K562 (cell line): ENCODE results near the gene EPHA2. TPM values are rescaled to one million over a fixed set of nuclear protein-coding genes. Genes with fewer than 3 reads are reported as not detected.

ENCODE experiments used
- ARID2 ChIP-seq: fragments of 450-650 bp; IDR thresholded peaks from 2 replicates; pipeline ENCODE4 v1.6.1; 2017; ENCODE audit warnings: antibody characterized with exemption, mild to moderate bottlenecking
- ATF7 ChIP-seq: fragments of 450-650 bp; IDR thresholded peaks from 2 replicates; pipeline ENCODE4 v1.7.1; 2014; ENCODE audit warnings: mild to moderate bottlenecking, moderate library complexity
- CHD4 ChIP-seq: fragments of 200-600 bp; sonication (generic); IDR thresholded peaks from 3 replicates; pipeline ENCODE4 v1.6.1; 2012; ENCODE audit warnings: low read depth, mild to moderate bottlenecking, mixed read lengths, low read length, inconsistent platforms; ENCODE audit not compliant: insufficient read depth, insufficient replicate concordance, poor library complexity, severe bottlenecking
- CTBP1 ChIP-seq: fragments of 450-650 bp; IDR thresholded peaks from 2 replicates; pipeline ENCODE4 v1.6.1; 2016; ENCODE audit warnings: borderline replicate concordance
- CXXC5 ChIP-seq: fragments of 250-450 bp; sonication (Bioruptor Pico); IDR thresholded peaks from 2 replicates; pipeline ENCODE4 v1.8.0; 2022; ENCODE audit warnings: inconsistent platforms, mild to moderate bottlenecking, moderate library complexity
- ESRRA ChIP-seq: fragments of 450-650 bp; IDR thresholded peaks from 2 replicates; pipeline ENCODE4 v1.6.1; 2014; ENCODE audit warnings: low read depth, mild to moderate bottlenecking, moderate library complexity, borderline replicate concordance
- FIP1L1 ChIP-seq: fragments of 200-400 bp; formaldehyde crosslinking; IDR thresholded peaks from 2 replicates; pipeline ENCODE4 v1.6.1; 2018; ENCODE audit warnings: mild to moderate bottlenecking, low read depth, low read length; ENCODE audit not compliant: poor library complexity, severe bottlenecking
- FOXK2 ChIP-seq, 2 experiments: fragments of 450-650 bp; IDR thresholded peaks in 1 of 2; conservative IDR thresholded peaks in 1 of 2; 2 replicates each; pipeline ENCODE4 v1.6.1; 2016; ENCODE audit warnings: low read depth in 2 of 2, mild to moderate bottlenecking in 1 of 2
- MAZ ChIP-seq, 2 experiments: fragments of 450-650 bp in 1 of 2; sonication (generic) in 1 of 2; formaldehyde crosslinking; IDR thresholded peaks in 1 of 2; conservative IDR thresholded peaks in 1 of 2; 2 replicates each; pipeline versions ENCODE4 v1.4.0 to v1.5.0; 2020; ENCODE audit warnings: mild to moderate bottlenecking in 1 of 2, missing genetic modification reagents in 1 of 2
- PHF20 ChIP-seq: fragments of 450-650 bp; IDR thresholded peaks from 2 replicates; pipeline ENCODE4 v1.6.1; 2018; ENCODE audit not compliant: partially characterized antibody
- PHF8 ChIP-seq: fragments of 200-600 bp; sonication (generic); IDR thresholded peaks from 2 replicates; pipeline ENCODE4 v1.6.1; 2012; ENCODE audit warnings: mixed run types, mild to moderate bottlenecking, inconsistent platforms, low read length, moderate library complexity, borderline replicate concordance
- PRDM10 ChIP-seq: fragments of 450-650 bp; IDR thresholded peaks from 2 replicates; pipeline ENCODE4 v1.6.1; 2018; ENCODE audit not compliant: partially characterized antibody
- SRF ChIP-seq, 2 experiments: fragments of 250-450, 450-650 bp in 1 of 2; sonication (Bioruptor Pico) in 1 of 2; sonication (generic) in 1 of 2; formaldehyde crosslinking; IDR thresholded peaks; 2 replicates each; pipeline versions ENCODE4 v1.5.0 to v1.5.1; 2020 to 2022; ENCODE audit warnings: mild to moderate bottlenecking in 1 of 2, missing genetic modification reagents in 1 of 2
- TSHZ1 ChIP-seq: fragments of 250-450 bp; sonication (Bioruptor Pico); IDR thresholded peaks from 2 replicates; pipeline ENCODE4 v1.4.0; 2020; ENCODE audit warnings: mild to moderate bottlenecking, moderate library complexity
- ZBTB1 ChIP-seq: sonication (generic); formaldehyde crosslinking; IDR thresholded peaks from 2 replicates; pipeline ENCODE4 v1.8.1; 2023; ENCODE audit warnings: missing genetic modification reagents, low read depth, mild to moderate bottlenecking, borderline replicate concordance
- ZBTB5 ChIP-seq: fragments of 450-650 bp; IDR thresholded peaks from 2 replicates; pipeline ENCODE4 v1.6.1; 2017; ENCODE audit warnings: antibody characterized with exemption
- ZBTB7A ChIP-seq: IDR thresholded peaks from 2 replicates; pipeline ENCODE4 v1.6.1; 2011; ENCODE audit warnings: low read depth, mild to moderate bottlenecking, low read length, moderate library complexity, borderline replicate concordance; ENCODE audit not compliant: control insufficient read depth
- polyA plus RNA-seq, 8 experiments: library from polyadenylated mRNA; depleted of rRNA in 4 of 8; stranded (reverse) in 5 of 8; unstranded in 3 of 8; fragments of >200 nt; fragmentation: Nextera tagmentation in 2 of 8; fragmentation: Illumina TruSeq in 1 of 8; extraction: Ambion mirVana in 2 of 8; extraction: Trizol in 1 of 8; gene quantifications; 2 replicates each; pipeline versions ENCODE4 v1.2.1 to v1.2.3, GENCODE V29; 2011 to 2014; ENCODE audit warnings: inconsistent platforms in 1 of 8, missing spikeins in 1 of 8
- total RNA-seq, 7 experiments: library from RNA; depleted of rRNA in 6 of 7; stranded (reverse); fragments of >200 nt in 6 of 7; fragmentation: Illumina TruSeq in 2 of 7; extraction: Trizol in 2 of 7; gene quantifications; 2 replicates each; pipeline versions ENCODE4 v1.2.1 to v1.2.3, GENCODE V29; 2011 to 2021; ENCODE audit warnings: low replicate concordance in 1 of 7

EPHA2 gene
- total and polyA plus RNA-seq, 9 of the 15 experiments (the other 6 are each of a cell fraction or from before 2014, with no cell fraction given), result 0.04 to 0.40 (median 0.07) TPM; not detected in 4

- 0 out of 4 replicates have a peak, but pooled peaks have one; percentile 11 to 42 for TF ChIP-seq FOXK2 (conservative IDR thresholded peaks at IDR 0.05 in 1 of 2, IDR thresholded peaks at IDR 0.05 in 1 of 2; ENCODE audit: low read depth in 2 of 2)
- TF ChIP-seq ATF7, result peak; percentile 25; the same call in 1 of the 2 replicates
- TF ChIP-seq MAZ (CRISPR knock-in tag; conservative IDR thresholded peaks at IDR 0.05 in 1 of 2, IDR thresholded peaks at IDR 0.05 in 1 of 2), result peak; percentile 51 to 73; a peak in 1 of 4 replicates
- TF ChIP-seq ARID2, result no peak
- TF ChIP-seq CXXC5 (CRISPR knock-in tag), result peak; percentile 70
- peak; percentile 89 for TF ChIP-seq ZBTB7A
- peak; percentile 74 for TF ChIP-seq CHD4
- TF ChIP-seq ESRRA, result peak; percentile 67; the same call in 1 of the 2 replicates
- TF ChIP-seq PHF8, result peak; percentile 48; the same call in 1 of the 2 replicates
- no peak for TF ChIP-seq SRF (CRISPR knock-in tag; IDR thresholded peaks at IDR 0.05)
- TF ChIP-seq CTBP1, result peak; percentile 25; the same call in 1 of the 2 replicates
- TF ChIP-seq TSHZ1 (CRISPR knock-in tag), result no peak
- TF ChIP-seq FIP1L1, result no peak
- peak; percentile 16 for TF ChIP-seq PHF20
- no peak for TF ChIP-seq ZBTB5
- 0 out of 2 replicates have a peak, but pooled peaks have one; percentile 20 for TF ChIP-seq ZBTB1 (CRISPR knock-in tag)
- TF ChIP-seq PRDM10, result peak; percentile 38
Measured at GRCh38 chr1:16162163-16162822, 6.4 kb upstream of the EPHA2 start (continued).
